RWPE2 (cell line): ENCODE results near the gene RXFP2.

Source experiments
- ATAC-seq: fragments of 200-7000 bp; cut with Tn5 transposase; 3 replicates; pipeline ENCODE4 v1.9.1; 2021; ENCODE audit warnings: low read depth
- DNase-seq: peaks from one replicate; pipeline ENCODE4 v3.0.0-alpha.2; 2020; ENCODE audit warnings: low spot score
- H3K27ac ChIP-seq: fragments of 450-650 bp; 2 replicates; pipeline ENCODE4 v1.5.1; 2017; ENCODE audit warnings: mild to moderate bottlenecking; ENCODE audit not compliant: poor library complexity, severe bottlenecking
- H3K27me3 ChIP-seq: fragments of 250-450 bp; sonication (Bioruptor Pico); 2 replicates; pipeline ENCODE4 v1.5.1; 2021; ENCODE audit warnings: mild to moderate bottlenecking, moderate library complexity; ENCODE audit not compliant: insufficient read depth, poor library complexity, severe bottlenecking
- H3K36me3 ChIP-seq: fragments of 250-450 bp; sonication (Bioruptor Pico); 2 replicates; pipeline ENCODE4 v1.5.1; 2020; ENCODE audit warnings: low read depth, mild to moderate bottlenecking, moderate library complexity
- H3K4me1 ChIP-seq: fragments of 250-450 bp; sonication (Bioruptor Pico); 2 replicates; pipeline ENCODE4 v1.5.1; 2021; ENCODE audit warnings: mild to moderate bottlenecking, moderate library complexity; ENCODE audit not compliant: insufficient read depth, poor library complexity, severe bottlenecking
- H3K4me3 ChIP-seq: fragments of 250-450 bp; sonication (Bioruptor Pico); 2 replicates; pipeline ENCODE4 v1.5.1; 2021; ENCODE audit warnings: mild to moderate bottlenecking, moderate library complexity; ENCODE audit not compliant: severe bottlenecking
- H3K9me3 ChIP-seq: fragments of 250-450 bp; sonication (Bioruptor Pico); 2 replicates; pipeline ENCODE4 v1.5.1; 2021; ENCODE audit warnings: mild to moderate bottlenecking, moderate library complexity; ENCODE audit not compliant: severe bottlenecking
- TF ChIP-seq, protein P1 (sequence below): fragments of 450-650 bp; IDR thresholded peaks from one replicate; pipeline ENCODE4 v1.5.1; 2017; ENCODE audit warnings: mild to moderate bottlenecking, moderate library complexity; ENCODE audit not compliant: poor library complexity, severe bottlenecking

Gene RXFP2

DNA sequence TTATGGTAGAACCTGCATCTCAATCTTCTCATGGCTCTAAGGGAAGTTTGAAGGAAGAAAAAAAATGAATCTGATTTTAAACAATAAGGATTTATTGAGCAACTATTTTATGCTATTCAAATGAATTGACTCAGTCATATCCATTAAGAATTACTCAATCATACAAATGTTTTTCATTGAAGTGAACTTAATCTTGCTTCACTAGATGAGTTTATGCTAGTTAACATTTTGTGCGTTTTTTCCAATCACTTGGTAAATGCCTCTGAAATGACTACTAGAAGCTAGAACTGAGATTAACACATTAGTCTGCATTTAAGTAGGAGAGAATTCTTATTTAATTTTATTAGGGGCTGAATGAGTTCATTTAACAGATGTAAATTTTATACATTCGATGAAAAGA, 25.2 kb downstream of the RXFP2 start:
- DNase-seq (no peak), ATAC-seq (no peak)
- H3K27ac ChIP-seq: peak overlapping the region; percentile 33
- H3K4me3 ChIP-seq: no peak overlapping the region
- peaks cover 19% of the 10 kb centered on the region for H3K4me1 ChIP-seq
- H3K27me3 ChIP-seq: no peaks in the 10 kb centered on the region
- TF ChIP-seq, protein P1, sequence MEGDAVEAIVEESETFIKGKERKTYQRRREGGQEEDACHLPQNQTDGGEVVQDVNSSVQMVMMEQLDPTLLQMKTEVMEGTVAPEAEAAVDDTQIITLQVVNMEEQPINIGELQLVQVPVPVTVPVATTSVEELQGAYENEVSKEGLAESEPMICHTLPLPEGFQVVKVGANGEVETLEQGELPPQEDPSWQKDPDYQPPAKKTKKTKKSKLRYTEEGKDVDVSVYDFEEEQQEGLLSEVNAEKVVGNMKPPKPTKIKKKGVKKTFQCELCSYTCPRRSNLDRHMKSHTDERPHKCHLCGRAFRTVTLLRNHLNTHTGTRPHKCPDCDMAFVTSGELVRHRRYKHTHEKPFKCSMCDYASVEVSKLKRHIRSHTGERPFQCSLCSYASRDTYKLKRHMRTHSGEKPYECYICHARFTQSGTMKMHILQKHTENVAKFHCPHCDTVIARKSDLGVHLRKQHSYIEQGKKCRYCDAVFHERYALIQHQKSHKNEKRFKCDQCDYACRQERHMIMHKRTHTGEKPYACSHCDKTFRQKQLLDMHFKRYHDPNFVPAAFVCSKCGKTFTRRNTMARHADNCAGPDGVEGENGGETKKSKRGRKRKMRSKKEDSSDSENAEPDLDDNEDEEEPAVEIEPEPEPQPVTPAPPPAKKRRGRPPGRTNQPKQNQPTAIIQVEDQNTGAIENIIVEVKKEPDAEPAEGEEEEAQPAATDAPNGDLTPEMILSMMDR: no peak
- no peaks in the 10 kb centered on the region for H3K36me3 ChIP-seq
- no peaks in the 10 kb centered on the region for H3K9me3 ChIP-seq

DNA sequence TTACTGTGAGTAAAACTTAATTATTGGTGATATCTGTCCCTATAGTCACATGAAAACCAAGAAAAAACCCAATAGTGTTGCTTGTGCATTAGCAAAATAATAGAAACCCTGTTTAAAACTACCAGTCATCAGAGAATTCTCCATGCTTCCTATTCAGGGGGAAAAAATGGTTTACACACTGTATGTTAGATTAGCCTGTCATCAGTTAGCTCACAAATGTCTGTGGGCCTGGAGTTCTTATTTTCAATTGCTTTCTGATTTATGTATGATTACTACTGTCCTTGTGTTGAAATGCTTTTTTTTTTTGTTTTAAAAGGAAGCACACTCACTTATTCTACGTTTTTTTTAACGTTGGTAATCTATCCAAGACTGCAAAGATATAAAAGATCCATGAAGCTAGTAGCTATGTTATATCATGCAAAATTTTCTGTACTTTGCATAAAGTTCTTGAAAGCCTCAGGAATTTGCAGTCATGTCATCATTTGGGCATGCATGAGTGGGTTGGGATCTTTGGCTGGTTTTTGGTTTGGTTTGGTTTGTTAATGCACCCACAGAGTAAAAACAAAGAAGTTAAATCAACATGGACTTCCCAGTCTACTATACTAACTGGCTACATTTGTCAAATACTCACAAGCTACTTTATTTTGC, 25.9 kb downstream of the RXFP2 start:
- TF ChIP-seq, protein P1: no peak
- DNase-seq: no peak
- peaks cover 19% of the 10 kb centered on the region for H3K4me1 ChIP-seq
- H3K27ac ChIP-seq: peak overlapping the region; percentile 33
- no peaks in the 10 kb centered on the region for H3K36me3 ChIP-seq
- no peak for ATAC-seq
- H3K9me3 ChIP-seq: no peaks in the 10 kb centered on the region
- no peaks in the 10 kb centered on the region for H3K27me3 ChIP-seq
- H3K4me3 ChIP-seq: no peak overlapping the region

DNA sequence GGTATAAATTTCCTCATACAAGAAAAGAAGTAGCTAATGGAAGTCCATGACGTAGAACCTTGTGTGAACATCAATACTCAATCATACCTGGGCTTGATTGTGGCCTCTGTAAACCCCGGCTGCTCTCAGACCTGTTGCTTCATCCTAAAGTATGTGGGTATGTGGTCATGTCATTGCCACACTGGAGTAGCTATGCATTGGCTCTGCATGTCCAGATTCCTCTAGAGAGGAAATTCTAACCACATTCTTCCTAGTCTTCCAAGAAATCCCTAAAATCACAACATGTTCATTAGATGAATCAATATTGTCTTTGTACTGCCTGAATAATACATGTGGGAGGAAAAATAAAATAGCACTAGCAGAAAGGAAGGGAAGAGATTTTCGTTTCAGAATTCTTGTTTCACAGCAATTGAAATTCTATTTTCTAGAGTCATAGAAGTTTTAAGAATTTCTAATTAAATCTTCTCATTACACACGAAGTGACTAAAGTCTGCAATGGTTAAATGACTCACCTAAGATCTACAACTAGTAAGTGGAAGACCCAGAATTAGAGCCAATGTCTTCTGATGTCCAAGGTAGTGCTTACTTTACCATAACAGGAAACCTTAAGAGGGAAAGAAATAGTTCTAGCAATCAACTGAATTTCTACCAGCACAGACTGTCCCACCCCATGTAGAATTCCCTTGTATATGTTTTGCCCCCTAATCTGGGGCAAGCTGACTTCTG, 28.0 kb downstream of the RXFP2 start:
- Histone ChIP-seq H3K9me3 (no peaks in the 10 kb centered on the region), H3K36me3 (no peaks in the 10 kb centered on the region), H3K4me3 (no peak overlapping the region), H3K27ac (peak overlapping the region; percentile 94), H3K4me1 (peaks cover 19% of the 10 kb centered on the region), H3K27me3 (no peaks in the 10 kb centered on the region)
- TF ChIP-seq, protein P1: no peak
- peak; percentile 97 for ATAC-seq
- DNase-seq: peak; percentile 63

DNA sequence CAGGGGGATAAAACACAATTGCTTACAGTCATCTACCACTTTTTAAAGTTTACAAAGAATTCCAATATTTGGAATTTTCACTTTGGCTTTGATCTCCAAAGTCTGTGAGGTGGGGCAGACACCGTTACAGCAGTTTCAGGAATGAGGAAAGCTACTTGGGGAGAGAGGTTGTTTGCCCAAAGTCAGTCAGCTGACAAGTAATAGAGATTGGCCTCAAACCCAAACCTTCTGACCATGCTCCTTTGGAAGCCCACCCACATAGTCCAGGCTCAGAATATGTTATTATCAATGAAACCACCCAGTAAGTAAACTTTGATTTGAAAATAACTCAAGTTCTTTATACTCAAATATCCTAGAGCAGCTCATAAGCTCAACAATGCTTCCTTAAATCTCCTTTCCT, 29.0 kb downstream of the RXFP2 start:
- TF ChIP-seq, protein P1: no peak
- DNase-seq (no peak), ATAC-seq (no peak)
- peaks cover 19% of the 10 kb centered on the region for H3K4me1 ChIP-seq
- H3K36me3 ChIP-seq: no peaks in the 10 kb centered on the region
- H3K27ac ChIP-seq: peak overlapping the region; percentile 94
- H3K4me3 ChIP-seq: no peak overlapping the region
- H3K27me3 ChIP-seq: no peaks in the 10 kb centered on the region
- H3K9me3 ChIP-seq: no peaks in the 10 kb centered on the region

DNA sequence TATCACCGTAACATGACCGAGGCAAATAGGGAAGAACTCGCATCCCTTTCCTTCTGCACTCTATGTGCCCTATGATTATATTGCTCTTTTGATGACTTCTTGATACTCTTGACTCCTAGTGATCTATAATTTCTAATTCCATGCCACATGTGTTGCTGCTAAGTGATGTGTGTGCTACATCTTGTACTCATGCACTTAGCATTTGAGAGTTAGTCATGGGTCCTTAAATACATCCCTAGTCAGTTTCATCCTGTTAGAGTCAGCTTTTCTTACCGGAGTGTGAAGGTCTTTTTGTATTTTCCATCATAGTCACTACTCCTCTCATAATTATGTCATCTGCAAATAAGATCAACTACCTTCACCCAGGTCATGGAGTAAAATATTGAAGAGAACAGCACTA, 30.2 kb downstream of the RXFP2 start:
- Histone ChIP-seq H3K4me1 (peaks cover 28% of the 10 kb centered on the region), H3K4me3 (no peak overlapping the region), H3K9me3 (no peaks in the 10 kb centered on the region), H3K36me3 (no peaks in the 10 kb centered on the region), H3K27me3 (no peaks in the 10 kb centered on the region), H3K27ac (no peak overlapping the region)
- TF ChIP-seq, protein P1: no peak
- no peak for ATAC-seq
- DNase-seq: no peak
